Spleen (tissue), 11 donors: ENCODE data around the gene DIAPH1. TPM values are rescaled to one million over a fixed set of nuclear protein-coding genes. Genes with fewer than 3 reads are reported as not detected.

ENCODE experiments used
- DNase-seq: peaks from one replicate; pipeline ENCODE4 v3.0.0-alpha.2; 2020
- H3K27ac ChIP-seq, 8 donors: fragments of 200-600 bp; sonication (generic) in 7 of 8; 1 replicate in 4 of 8; 2 replicates in 4 of 8; pipeline versions ENCODE4 v1.5.0 to v1.8.0; 2016 to 2021; ENCODE audit warnings: inconsistent platforms in 4 of 8, mild to moderate bottlenecking in 4 of 8, moderate library complexity in 1 of 8
- H3K27me3 ChIP-seq, 7 donors: fragments of 200-600 bp; sonication (generic) in 6 of 7; replicated peaks in 1 of 7; 1 replicate in 4 of 7; 2 replicates in 3 of 7; pipeline versions ENCODE4 v1.5.0 to v1.8.0; 2016 to 2021; ENCODE audit warnings: inconsistent platforms in 3 of 7, mild to moderate bottlenecking in 1 of 7
- H3K36me3 ChIP-seq, 6 donors: fragments of 200-600 bp; sonication (generic) in 5 of 6; 1 replicate in 4 of 6; 2 replicates in 2 of 6; pipeline versions ENCODE4 v1.5.0 to v1.8.0; 2016 to 2021; ENCODE audit warnings: inconsistent platforms in 2 of 6
- H3K4me1 ChIP-seq, 6 donors: fragments of 200-600 bp; sonication (generic) in 5 of 6; 1 replicate in 3 of 6; 2 replicates in 3 of 6; pipeline versions ENCODE4 v1.5.0 to v1.8.0; 2016 to 2021; ENCODE audit warnings: inconsistent platforms in 3 of 6
- H3K4me3 ChIP-seq, 8 donors: fragments of 200-600 bp; sonication (generic) in 7 of 8; 1 replicate in 4 of 8; 2 replicates in 4 of 8; pipeline versions ENCODE4 v1.5.0 to v1.8.0; 2016 to 2021; ENCODE audit warnings: inconsistent platforms in 4 of 8, mild to moderate bottlenecking in 4 of 8, moderate library complexity in 2 of 8
- H3K9me3 ChIP-seq, 8 donors: fragments of 200-600 bp; sonication (generic) in 7 of 8; 1 replicate in 4 of 8; 2 replicates in 4 of 8; pipeline versions ENCODE4 v1.5.0 to v1.8.0; 2016 to 2021; ENCODE audit warnings: inconsistent platforms in 4 of 8
- CTCF ChIP-seq, 11 experiments: fragments of 200-600 bp in 7 of 11; fragments of 450-650 bp in 4 of 11; sonication (generic) in 4 of 11; IDR thresholded peaks in 8 of 11; conservative IDR thresholded peaks in 3 of 11; 1 replicate in 7 of 11; 2 replicates in 4 of 11; pipeline versions ENCODE4 v1.4.0 to v1.8.0; 2016 to 2021; ENCODE audit warnings: antibody characterized with exemption in 11 of 11, inconsistent platforms in 4 of 11, mild to moderate bottlenecking in 1 of 11
- POLR2A ChIP-seq, 3 donors: fragments of 450-650 bp; IDR thresholded peaks; one replicate each; pipeline ENCODE4 v1.5.1; 2017; ENCODE audit warnings: antibody characterized with exemption in 3 of 3, mild to moderate bottlenecking in 1 of 3
- POLR2AphosphoS5 ChIP-seq, 3 donors: sonication (generic); formaldehyde crosslinking; IDR thresholded peaks; one replicate each; pipeline ENCODE4 v1.5.1; 2017; ENCODE audit warnings: antibody characterized with exemption in 3 of 3
- WGBS, 5 donors: extraction: QIAGEN DNeasy Blood & Tissue Kit in 3 of 5; methylation state at CpG; one replicate each; pipeline versions ENCODE4 v1.1.5 to v1.1.7; 2013 to 2018; 5-methylcytosine and 5-hydroxymethylcytosine counted together
- intact Hi-C: fragments of 100-400 bp; cut with DNase I; formaldehyde crosslinking; loops from one replicate; pipeline ENCODE4 v1.15.0; 2023; ENCODE audit warnings: low total_unique reads
- polyA plus RNA-seq, 3 donors: library from polyadenylated mRNA; stranded (reverse); fragments of 200-250 nt; gene quantifications; one replicate each; pipeline ENCODE4 v1.2.1, GENCODE V29; 2013
- total RNA-seq, 7 donors: library from RNA; depleted of rRNA in 3 of 7; stranded (reverse); fragments of >200 nt in 3 of 7; fragmentation: NEBNext Ultra II Directional in 4 of 7; extraction: Animal tissue kit (Norgen Biotek cat#: 25700) in 4 of 7; gene quantifications; one replicate each; pipeline versions ENCODE4 v1.1.0 to v1.2.1, GENCODE V29; 2016 to 2021
- donor health status: healthy with polysubstance abuse.
- donor health status: DM: no; HTN: no; CAD: no; lungs with moderate emphysema.
- donor health status: DM: no; HTN: no; CAD: no.
- donor health status: Bipolar disorder and iron deficiency.
- donor health status: healthy.
- donor health status: DM: no; HTN: no; CAD: no.
- donor health status: DM: yes; HTN: yes; CAD: no.

DIAPH1 gene
- total and polyA plus RNA-seq, 10 donors: 35.4 to 123 (median 81.5) TPM

GRCh38 chr5:141524604-141525597, 93.9 kb downstream of the DIAPH1 start:
- no peak overlapping the region for H3K4me3 ChIP-seq
- H3K9me3 ChIP-seq: no peaks in the 10 kb centered on the region
- peak overlapping the region in 6 of 8 donors; percentile 27 to 68 (median 43) for H3K27ac ChIP-seq
- intact Hi-C loops: no loop called here
- TF ChIP-seq POLR2AphosphoS5 (IDR thresholded peaks at IDR 0.05) (peak; percentile 52 to 80 (median 77)), CTCF (IDR thresholded peaks at IDR 0.05 in 8 of 11, conservative IDR thresholded peaks at IDR 0.05 in 3 of 11) (peak; percentile 96 to 99 (median 98)), POLR2A (IDR thresholded peaks at IDR 0.05) (no peak)
- no peaks in the 10 kb centered on the region for H3K27me3 ChIP-seq
- peaks cover 0 to 100% (median 62%) of the 10 kb centered on the region in 6 donors for H3K36me3 ChIP-seq
- DNase-seq: peak; percentile 90
- WGBS, 5 donors: 39 to 46% (median 40%) methylated on average over 11 to 12 of the region's 12 CpGs
- peaks cover 11 to 74% (median 40%) of the 10 kb centered on the region in 6 donors for H3K4me1 ChIP-seq

DNA sequence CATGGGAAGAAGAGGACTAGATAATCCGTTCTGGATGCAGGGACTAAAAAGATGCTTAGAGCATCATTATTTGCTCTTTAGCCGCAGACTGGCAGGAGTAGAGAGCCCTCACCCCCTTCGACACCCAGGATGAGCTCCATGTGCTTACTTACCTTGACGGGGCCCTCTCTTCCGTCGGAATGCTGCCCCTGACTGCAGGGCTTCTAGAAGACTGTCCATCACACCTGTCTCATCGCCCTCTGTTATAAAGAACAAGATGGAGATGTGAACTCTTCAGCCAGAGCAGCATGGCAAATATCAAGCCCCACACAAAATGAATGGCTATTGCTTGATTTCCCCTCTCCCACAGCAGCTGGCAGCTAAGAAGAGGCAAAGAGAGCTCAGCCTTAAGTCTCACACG, 94.8 kb downstream of the DIAPH1 start:
- Histone ChIP-seq H3K4me3 (no peak overlapping the region), H3K4me1 (peaks cover 11 to 70% (median 37%) of the 10 kb centered on the region in 6 donors), H3K27me3 (no peaks in the 10 kb centered on the region), H3K27ac (peak overlapping the region in 1 of 8 donors; percentile 68), H3K9me3 (no peaks in the 10 kb centered on the region), H3K36me3 (peaks cover 0 to 100% (median 62%) of the 10 kb centered on the region in 6 donors)
- intact Hi-C loops: no loop called here
- no peak for DNase-seq
- WGBS, 5 donors: 90 to 94% (median 92%) methylated on average over 8 of the region's 8 CpGs
- TF ChIP-seq CTCF (IDR thresholded peaks at IDR 0.05 in 8 of 11, conservative IDR thresholded peaks at IDR 0.05 in 3 of 11) (no peak), POLR2A (IDR thresholded peaks at IDR 0.05) (no peak), POLR2AphosphoS5 (IDR thresholded peaks at IDR 0.05) (no peak)

DNA sequence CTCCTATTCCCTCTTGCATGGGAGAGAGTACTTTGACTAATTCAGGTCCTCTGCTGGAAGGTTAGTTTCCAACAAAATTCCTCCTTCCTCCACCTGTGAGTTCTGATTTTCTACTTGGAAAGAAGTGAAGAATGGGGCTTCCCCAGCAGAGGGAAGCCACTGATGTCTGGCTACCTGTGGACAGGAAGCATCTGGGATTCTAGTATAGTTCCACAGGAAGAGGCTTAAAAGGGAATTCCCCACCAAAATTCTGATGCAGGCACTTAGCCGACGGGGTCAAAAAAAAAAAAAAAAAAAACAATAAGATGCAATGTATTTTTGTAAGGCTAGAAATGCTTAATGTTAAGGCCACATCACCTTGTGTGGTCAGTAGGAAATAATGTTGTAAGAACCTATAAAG, 96.5 kb downstream of the DIAPH1 start:
- H3K4me1 ChIP-seq: peaks cover 11 to 87% (median 36%) of the 10 kb centered on the region in 6 donors
- H3K9me3 ChIP-seq: no peaks in the 10 kb centered on the region
- H3K36me3 ChIP-seq: peaks cover 0 to 100% (median 58%) of the 10 kb centered on the region in 6 donors
- peak overlapping the region in 4 of 8 donors; percentile 43 to 68 (median 50) for H3K27ac ChIP-seq
- WGBS, 5 donors: 3 to 13% (median 4%) methylated on average over 2 of the region's 2 CpGs
- TF ChIP-seq POLR2AphosphoS5 (IDR thresholded peaks at IDR 0.05) (no peak), CTCF (IDR thresholded peaks at IDR 0.05 in 8 of 11, conservative IDR thresholded peaks at IDR 0.05 in 3 of 11) (no peak), POLR2A (IDR thresholded peaks at IDR 0.05) (no peak)
- DNase-seq: no peak
- intact Hi-C loops: no loop called here
- H3K27me3 ChIP-seq: no peaks in the 10 kb centered on the region
- no peak overlapping the region for H3K4me3 ChIP-seq

GRCh38 chr5:141521244-141521781, 97.5 kb downstream of the DIAPH1 start:
- Histone ChIP-seq H3K36me3 (peaks cover 0 to 100% (median 58%) of the 10 kb centered on the region in 6 donors), H3K4me3 (no peak overlapping the region), H3K4me1 (peaks cover 11 to 97% (median 42%) of the 10 kb centered on the region in 6 donors), H3K27me3 (no peaks in the 10 kb centered on the region), H3K9me3 (no peaks in the 10 kb centered on the region), H3K27ac (peak overlapping the region in 7 of 8 donors; percentile 3 to 68 (median 48))
- WGBS, 5 donors: 58 to 72% (median 65%) methylated on average over 2 of the region's 2 CpGs
- intact Hi-C loops: no loop called here
- TF ChIP-seq POLR2A (IDR thresholded peaks at IDR 0.05): no peak
- TF ChIP-seq POLR2AphosphoS5 (IDR thresholded peaks at IDR 0.05): no peak
- no peak for TF ChIP-seq CTCF (IDR thresholded peaks at IDR 0.05 in 8 of 11, conservative IDR thresholded peaks at IDR 0.05 in 3 of 11)
- no peak for DNase-seq
